Measurements from ENCODE around the gene CNKSR3. TPM values are rescaled to one million over a fixed set of nuclear protein-coding genes. Genes with fewer than 3 reads are reported as not detected.

Gene CNKSR3
- total and polyA plus RNA-seq, 5 donors = 7.9 to 21.1 (median 18.1) TPM

GRCh38 chr6:154360476-154360875 lies 150.0 kb downstream of the CNKSR3 start:
- Histone ChIP-seq H3K27me3 (ENCODE audit: control insufficient read depth, insufficient read depth) (no peaks in the 10 kb centered on the region), H3K4me1 (ENCODE audit: control insufficient read depth, insufficient read depth, low read length) (no peaks in the 10 kb centered on the region), H3K9me3 (ENCODE audit: control insufficient read depth, low read length) (no peaks in the 10 kb centered on the region), H3K4me3 (ENCODE audit: low read length) (no peak overlapping the region), H3K27ac (ENCODE audit: low read length) (no peak overlapping the region)
- ATAC-seq (no peak), DNase-seq (no peak)
- WGBS = 95% methylated on average over 3 of the region's 3 CpGs
- intact Hi-C loops (cut with DNase I) = loop anchor here in 2 of 4 donors (10.0 kb wide), 1 partner anchor 206 kb away; no protein-coding TSS in a partner anchor

- Histone ChIP-seq H3K27ac (ENCODE audit: low read length) (no peak overlapping the region), H3K9me3 (ENCODE audit: control insufficient read depth, low read length) (no peaks in the 10 kb centered on the region), H3K4me1 (ENCODE audit: control insufficient read depth, insufficient read depth, low read length) (no peaks in the 10 kb centered on the region), H3K27me3 (ENCODE audit: control insufficient read depth, insufficient read depth) (no peaks in the 10 kb centered on the region), H3K4me3 (ENCODE audit: low read length) (no peak overlapping the region)
- DNase-seq (no peak), ATAC-seq (no peak)
- 76% methylated on average over 4 of the region's 4 CpGs for WGBS
- intact Hi-C loops (cut with DNase I) = loop anchor here in 2 of 4 donors (10.0 kb wide), 1 partner anchor 205 kb away; no protein-coding TSS in a partner anchor
Observed at GRCh38 chr6:154359679-154360078, 150.8 kb downstream of the CNKSR3 start.

GRCh38 chr6:154359161-154359574 lies 151.3 kb downstream of the CNKSR3 start:
- WGBS = 21% methylated on average over 10 of the region's 10 CpGs
- H3K27me3 ChIP-seq (ENCODE audit: control insufficient read depth, insufficient read depth) = no peaks in the 10 kb centered on the region
- H3K27ac ChIP-seq (ENCODE audit: low read length) = no peak overlapping the region
- no peaks in the 10 kb centered on the region for H3K4me1 ChIP-seq (ENCODE audit: control insufficient read depth, insufficient read depth, low read length)
- H3K4me3 ChIP-seq (ENCODE audit: low read length) = peak overlapping the region; percentile 23
- intact Hi-C loops (cut with DNase I) = no loop called here
- DNase-seq = no peak
- H3K9me3 ChIP-seq (ENCODE audit: control insufficient read depth, low read length) = no peaks in the 10 kb centered on the region
- ATAC-seq = peak in 1 of 2 donors; percentile 40

GRCh38 chr6:154358019-154358545 lies 152.4 kb downstream of the CNKSR3 start:
- intact Hi-C loops (cut with DNase I) = no loop called here
- no peak overlapping the region for H3K4me3 ChIP-seq (ENCODE audit: low read length)
- no peaks in the 10 kb centered on the region for H3K9me3 ChIP-seq (ENCODE audit: control insufficient read depth, low read length)
- ATAC-seq (no peak), DNase-seq (no peak)
- H3K27me3 ChIP-seq (ENCODE audit: control insufficient read depth, insufficient read depth) = no peaks in the 10 kb centered on the region
- no peak overlapping the region for H3K27ac ChIP-seq (ENCODE audit: low read length)
- H3K4me1 ChIP-seq (ENCODE audit: control insufficient read depth, insufficient read depth, low read length) = no peaks in the 10 kb centered on the region
- 88% methylated on average over 5 of the region's 5 CpGs for WGBS

- ATAC-seq (peak; percentile 28 to 58), DNase-seq (no peak)
- intact Hi-C loops (cut with DNase I) = no loop called here
- Histone ChIP-seq H3K4me3 (ENCODE audit: low read length) (no peak within 1 kb of the TSS), H3K27ac (ENCODE audit: low read length) (no peak within 1 kb of the TSS), H3K4me1 (ENCODE audit: control insufficient read depth, insufficient read depth, low read length) (no peaks in the 10 kb centered on the region), H3K9me3 (ENCODE audit: control insufficient read depth, low read length) (no peaks in the 10 kb centered on the region), H3K27me3 (ENCODE audit: control insufficient read depth, insufficient read depth) (no peaks in the 10 kb centered on the region)
- 75% methylated on average over 3 of the region's 3 CpGs for WGBS
Observed at GRCh38 chr6:154356690-154357089, 153.8 kb downstream of the CNKSR3 start, which contains the start of gene IPCEF1. Gene IPCEF1, minus strand, starts transcription at chr6:154356803. Its CDS starts 90,856 bp downstream, at chr6:154265947.

GRCh38 chr6:154356113-154356512 lies 154.4 kb downstream of the CNKSR3 start:
- WGBS = 89% methylated on average over 2 of the region's 2 CpGs
- no peak for ATAC-seq
- no peak for DNase-seq
- Histone ChIP-seq H3K9me3 (ENCODE audit: control insufficient read depth, low read length) (no peaks in the 10 kb centered on the region), H3K27me3 (ENCODE audit: control insufficient read depth, insufficient read depth) (no peaks in the 10 kb centered on the region), H3K4me3 (ENCODE audit: low read length) (no peak overlapping the region), H3K4me1 (ENCODE audit: control insufficient read depth, insufficient read depth, low read length) (no peaks in the 10 kb centered on the region), H3K27ac (ENCODE audit: low read length) (no peak overlapping the region)
- intact Hi-C loops (cut with DNase I) = no loop called here

GRCh38 chr6:154354265-154354777 lies 156.2 kb downstream of the CNKSR3 start:
- ATAC-seq (no peak), DNase-seq (no peak)
- H3K27me3 ChIP-seq (ENCODE audit: control insufficient read depth, insufficient read depth) = no peaks in the 10 kb centered on the region
- no peaks in the 10 kb centered on the region for H3K9me3 ChIP-seq (ENCODE audit: control insufficient read depth, low read length)
- WGBS = 94% methylated on average over 8 of the region's 8 CpGs
- no peaks in the 10 kb centered on the region for H3K4me1 ChIP-seq (ENCODE audit: control insufficient read depth, insufficient read depth, low read length)
- H3K27ac ChIP-seq (ENCODE audit: low read length) = no peak overlapping the region
- intact Hi-C loops (cut with DNase I) = no loop called here
- no peak overlapping the region for H3K4me3 ChIP-seq (ENCODE audit: low read length)

- 90% methylated on average over 1 of the region's 1 CpG for WGBS
- no peaks in the 10 kb centered on the region for H3K9me3 ChIP-seq (ENCODE audit: control insufficient read depth, low read length)
- no peak overlapping the region for H3K27ac ChIP-seq (ENCODE audit: low read length)
- H3K4me3 ChIP-seq (ENCODE audit: low read length) = no peak overlapping the region
- DNase-seq (no peak), ATAC-seq (no peak)
- intact Hi-C loops (cut with DNase I) = no loop called here
- no peaks in the 10 kb centered on the region for H3K4me1 ChIP-seq (ENCODE audit: control insufficient read depth, insufficient read depth, low read length)
- no peaks in the 10 kb centered on the region for H3K27me3 ChIP-seq (ENCODE audit: control insufficient read depth, insufficient read depth)
Observed at GRCh38 chr6:154353626-154354025, 156.9 kb downstream of the CNKSR3 start.

GRCh38 chr6:154352898-154353585 lies 157.4 kb downstream of the CNKSR3 start:
- Histone ChIP-seq H3K4me1 (ENCODE audit: control insufficient read depth, insufficient read depth, low read length) (no peaks in the 10 kb centered on the region), H3K9me3 (ENCODE audit: control insufficient read depth, low read length) (no peaks in the 10 kb centered on the region), H3K27ac (ENCODE audit: low read length) (no peak overlapping the region), H3K27me3 (ENCODE audit: control insufficient read depth, insufficient read depth) (no peaks in the 10 kb centered on the region), H3K4me3 (ENCODE audit: low read length) (no peak overlapping the region)
- ATAC-seq = no peak
- DNase-seq = peak in 1 of 3 donors; percentile 16
- intact Hi-C loops (cut with DNase I) = no loop called here
- 88% methylated on average over 15 of the region's 15 CpGs for WGBS

- intact Hi-C loops (cut with DNase I) = no loop called here
- H3K9me3 ChIP-seq (ENCODE audit: control insufficient read depth, low read length) = no peaks in the 10 kb centered on the region
Observed at GRCh38 chr6:154350293-154350692, 160.2 kb downstream of the CNKSR3 start.

GRCh38 chr6:154347981-154348380 lies 162.5 kb downstream of the CNKSR3 start:
- no peak for ATAC-seq
- DNase-seq = no peak
- no peaks in the 10 kb centered on the region for H3K9me3 ChIP-seq (ENCODE audit: control insufficient read depth, low read length)
- no peak overlapping the region for H3K4me3 ChIP-seq (ENCODE audit: low read length)
- intact Hi-C loops (cut with DNase I) = no loop called here
- H3K27me3 ChIP-seq (ENCODE audit: control insufficient read depth, insufficient read depth) = no peaks in the 10 kb centered on the region
- H3K27ac ChIP-seq (ENCODE audit: low read length) = no peak overlapping the region
- H3K4me1 ChIP-seq (ENCODE audit: control insufficient read depth, insufficient read depth, low read length) = no peaks in the 10 kb centered on the region
- WGBS = 94% methylated on average over 6 of the region's 6 CpGs

More at GRCh38 chr6:154350293-154350692, 160.2 kb downstream of the CNKSR3 start:
- Histone ChIP-seq H3K4me1 (ENCODE audit: control insufficient read depth, insufficient read depth, low read length) (no peaks in the 10 kb centered on the region), H3K27ac (ENCODE audit: low read length) (no peak overlapping the region), H3K4me3 (ENCODE audit: low read length) (no peak overlapping the region), H3K27me3 (ENCODE audit: control insufficient read depth, insufficient read depth) (no peaks in the 10 kb centered on the region)
- ATAC-seq = no peak
- no peak for DNase-seq
- 86% methylated on average over 3 of the region's 3 CpGs for WGBS
